ENCODE measurements around the gene TAOK1.
"Not testable (repeated sequence)": the region's sequence is repeated elsewhere in the genome, so short reads cannot be mapped to it uniquely, and the experiment has no call there.

Gene TAOK1

GRCh38 chr17:29449865-29450671, 59.9 kb downstream of the TAOK1 start:
- DNase-seq = no peak

DNA sequence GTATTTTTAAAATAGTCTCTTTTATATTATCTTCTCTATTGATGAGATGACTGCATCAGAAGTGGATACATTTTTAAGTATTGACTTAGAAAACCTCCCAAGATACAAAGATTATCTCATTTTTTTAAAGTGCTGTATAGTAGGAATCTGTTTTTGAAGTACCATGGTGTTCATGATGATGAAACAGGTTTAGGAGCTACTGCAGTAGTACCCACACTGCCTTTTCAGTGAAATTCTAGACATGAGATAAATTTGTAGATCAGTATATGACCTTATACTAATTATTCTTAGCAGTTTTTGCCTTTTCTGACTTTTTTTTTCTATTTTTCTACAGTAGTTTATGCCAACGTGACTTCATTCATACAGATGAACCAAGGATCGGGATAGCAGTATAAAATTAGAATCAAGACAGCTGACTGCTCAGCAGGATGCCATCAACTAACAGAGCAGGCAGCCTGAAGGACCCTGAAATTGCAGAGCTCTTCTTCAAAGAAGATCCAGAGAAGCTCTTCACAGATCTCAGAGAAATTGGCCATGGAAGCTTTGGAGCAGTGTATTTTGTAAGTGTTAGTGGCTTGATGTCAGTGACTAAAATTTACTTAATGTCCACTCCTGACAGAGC, 61.1 kb downstream of the TAOK1 start:
- no peak for DNase-seq

GRCh38 chr17:29458066-29458465, 67.9 kb downstream of the TAOK1 start:
- DNase-seq = no peak

- no peak for DNase-seq
Measured at GRCh38 chr17:29461483-29462206, 71.5 kb downstream of the TAOK1 start.

GRCh38 chr17:29469276-29469675, 79.1 kb downstream of the TAOK1 start:
- no peak for DNase-seq

GRCh38 chr17:29473437-29473836, 83.3 kb downstream of the TAOK1 start:
- not testable (repeated sequence) for DNase-seq

DNA sequence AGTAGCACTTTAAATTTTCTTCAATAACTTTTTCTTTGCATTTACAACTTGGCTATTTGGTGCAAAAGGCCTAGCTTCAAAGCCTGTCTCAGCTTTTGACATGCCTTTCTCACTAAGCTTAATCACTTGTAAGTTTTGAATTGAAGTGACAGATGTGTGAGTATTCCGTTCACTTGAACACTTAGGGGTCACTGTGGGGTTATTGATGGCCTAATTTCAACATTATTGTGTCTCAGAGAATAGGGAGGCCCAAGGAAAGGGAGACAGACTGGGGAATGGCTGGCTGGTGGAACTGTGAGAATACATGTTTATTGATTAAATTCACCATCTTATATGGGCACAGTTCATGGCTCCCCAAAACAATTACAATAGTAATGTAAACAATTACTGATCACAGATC, 84.1 kb downstream of the TAOK1 start:
- DNase-seq = no peak

GRCh38 chr17:29475891-29476290, 85.7 kb downstream of the TAOK1 start:
- no peak for DNase-seq

- DNase-seq = peak; percentile 6
Measured at GRCh38 chr17:29480249-29480928, 90.2 kb downstream of the TAOK1 start.

GRCh38 chr17:29483503-29483902, 93.3 kb downstream of the TAOK1 start:
- no peak for DNase-seq

DNA sequence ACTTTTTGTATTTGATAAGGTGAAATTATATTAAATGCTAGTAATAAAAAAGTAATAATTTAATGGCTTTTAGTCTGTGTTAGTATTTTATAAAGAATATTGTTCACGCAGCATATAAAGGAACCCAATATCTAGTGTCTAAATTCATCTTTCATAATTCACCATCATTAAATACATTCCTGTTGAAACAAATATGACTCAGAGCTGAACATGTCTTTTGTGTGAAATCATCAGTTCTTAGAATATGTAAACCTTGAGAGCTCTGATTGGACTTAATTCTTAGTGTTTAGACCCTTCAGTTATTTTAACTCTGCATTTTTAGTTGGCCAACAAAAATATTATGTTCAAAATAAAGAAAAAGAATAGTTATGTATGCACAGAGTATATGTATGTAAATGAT, 104.8 kb downstream of the TAOK1 start:
- no peak for DNase-seq

DNA sequence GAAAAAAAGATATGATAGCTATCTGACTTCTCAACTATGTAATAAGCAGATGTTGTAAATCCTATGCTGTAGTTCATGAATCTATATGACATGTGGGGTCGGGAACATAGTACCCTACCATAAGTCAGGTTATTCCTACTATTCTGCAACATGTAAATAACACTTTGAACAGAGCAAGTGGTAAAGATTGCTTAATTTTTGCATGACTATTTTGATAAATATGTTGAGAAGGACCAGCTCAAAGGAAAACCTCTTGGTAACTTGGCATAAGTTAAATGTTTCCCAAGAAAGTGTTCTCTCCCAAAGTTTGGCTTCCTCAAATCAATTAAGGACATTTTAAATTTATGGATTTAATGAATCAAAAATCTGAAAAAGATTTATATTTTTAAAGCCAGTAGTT, 114.5 kb downstream of the TAOK1 start:
- DNase-seq = no peak

DNA sequence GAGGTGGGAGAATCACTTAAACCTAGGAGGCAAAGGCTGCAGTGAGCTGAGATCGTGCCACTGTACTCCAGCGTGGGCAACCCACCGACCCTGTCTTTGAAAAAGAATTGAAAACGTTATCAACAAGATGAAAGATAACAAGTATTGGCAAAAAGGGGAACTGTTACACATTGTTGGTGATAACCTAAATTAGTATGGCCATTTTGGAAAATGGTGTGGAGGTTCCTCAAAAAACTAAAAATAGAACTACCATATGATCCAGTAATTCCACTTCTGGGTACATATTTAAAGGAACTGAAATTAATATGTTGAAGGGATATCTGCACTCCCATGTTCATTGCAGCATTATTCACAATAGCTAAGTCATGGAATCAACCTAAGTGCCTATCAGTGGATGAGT, 115.7 kb downstream of the TAOK1 start:
- DNase-seq = no peak

GRCh38 chr17:29510953-29511352, 120.8 kb downstream of the TAOK1 start:
- DNase-seq = no peak

DNA sequence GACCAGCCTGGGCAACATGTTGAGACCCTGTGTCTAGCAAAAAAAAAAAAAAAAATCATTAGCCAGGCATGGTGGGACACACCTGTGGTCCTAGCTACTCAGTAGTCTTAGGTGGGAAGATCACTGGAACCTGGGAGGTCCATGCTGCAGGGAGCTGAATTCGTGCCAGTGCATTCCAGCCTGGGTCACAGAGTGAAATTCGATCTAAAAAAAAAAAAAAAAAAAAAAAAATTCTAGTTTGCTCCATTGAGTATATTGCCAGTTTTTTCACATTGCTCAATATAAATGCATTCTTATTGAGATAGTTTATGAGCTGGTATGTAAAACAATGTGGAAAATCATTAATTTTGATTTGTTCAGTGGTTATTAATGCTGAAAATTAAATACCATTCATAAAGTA, 124.6 kb downstream of the TAOK1 start:
- no peak for DNase-seq

- no peak for DNase-seq
Measured at GRCh38 chr17:29518359-29518758, 128.2 kb downstream of the TAOK1 start.

- DNase-seq = no peak
Measured at GRCh38 chr17:29524692-29525091, 134.5 kb downstream of the TAOK1 start.

- DNase-seq = no peak
Measured at GRCh38 chr17:29526322-29526721, 136.2 kb downstream of the TAOK1 start.

DNA sequence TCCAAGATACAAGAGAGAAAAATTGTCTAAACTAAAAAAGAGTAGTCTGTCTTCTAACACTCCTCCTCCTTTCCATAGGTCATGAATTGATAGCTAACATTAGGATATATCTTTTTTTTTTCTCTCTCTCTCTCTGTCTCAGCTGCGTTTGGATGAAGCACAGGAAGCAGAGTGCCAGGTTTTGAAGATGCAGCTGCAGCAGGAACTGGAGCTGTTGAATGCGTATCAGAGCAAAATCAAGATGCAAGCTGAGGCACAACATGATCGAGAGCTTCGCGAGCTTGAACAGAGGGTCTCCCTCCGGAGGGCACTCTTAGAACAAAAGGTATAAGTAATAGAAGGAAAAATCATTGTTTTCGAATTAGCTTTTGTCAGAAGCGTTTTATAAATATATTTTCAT, 143.8 kb downstream of the TAOK1 start:
- DNase-seq = no peak

DNA sequence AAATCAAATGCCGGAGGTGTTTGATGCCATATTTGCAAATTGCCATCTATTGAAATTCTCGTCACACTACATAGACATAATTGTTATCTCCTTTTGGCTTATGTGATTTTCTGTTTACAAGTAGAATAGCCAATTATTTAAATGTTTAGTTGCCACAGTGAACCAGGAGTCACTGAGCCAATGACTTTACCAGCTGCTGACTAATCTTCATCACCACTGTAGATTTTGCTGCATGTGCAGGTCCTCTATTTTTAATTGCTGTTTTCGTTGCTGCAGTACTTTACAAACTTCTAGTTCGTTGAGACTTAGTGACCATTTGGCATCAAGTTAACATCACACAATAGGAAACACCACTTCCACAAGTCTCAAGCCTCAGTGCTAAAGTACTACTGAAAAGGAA, 153.9 kb downstream of the TAOK1 start:
- DNase-seq = no peak

DNA sequence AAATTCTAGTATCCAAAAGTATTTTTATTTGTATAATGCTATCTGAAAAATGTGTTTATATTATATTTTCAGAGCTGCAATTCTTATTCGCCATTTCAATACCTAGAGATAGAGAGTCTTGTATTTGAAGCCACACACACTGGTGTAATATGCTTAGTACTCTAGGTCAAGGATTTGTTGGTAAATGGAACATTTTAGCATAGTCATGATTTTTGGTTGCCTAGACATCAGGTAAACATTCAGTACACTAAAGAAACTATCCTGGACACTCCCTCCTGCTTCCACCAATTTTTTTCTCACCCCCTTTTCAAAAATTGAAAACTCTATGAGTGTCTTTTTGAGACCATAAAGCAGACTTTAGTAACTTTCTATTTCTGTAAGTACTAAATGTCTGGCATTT, 155.9 kb downstream of the TAOK1 start:
- DNase-seq = no peak

- DNase-seq = no peak
Measured at GRCh38 chr17:29546830-29547229, 156.7 kb downstream of the TAOK1 start.

- DNase-seq = no peak
Measured at GRCh38 chr17:29549177-29549923, 159.2 kb downstream of the TAOK1 start.
